ENCODE results near the gene DMWD. TPM values are rescaled to one million over a fixed set of nuclear protein-coding genes. Genes with fewer than 3 reads are reported as not detected.
"Not testable (repeated sequence)": the region's sequence is repeated elsewhere in the genome, so short reads cannot be mapped to it uniquely, and the experiment has no call there.

Gene DMWD
- total RNA-seq, 1 donor from 2014 or later, result 91.0 TPM

- no peaks in the 10 kb centered on the region for H3K27me3 Mint-ChIP-seq (ENCODE audit: unreplicated experiment)
- no peak overlapping the region for H3K4me3 Mint-ChIP-seq (ENCODE audit: unreplicated experiment)
- no peak overlapping the region for H3K27ac Mint-ChIP-seq (ENCODE audit: unreplicated experiment)
- H3K4me1 Mint-ChIP-seq (ENCODE audit: unreplicated experiment), result peaks cover 8% of the 10 kb centered on the region
- no peak for TF ChIP-seq CTCF (IDR thresholded peaks at IDR 0.05)
- no peaks in the 10 kb centered on the region for H3K9me3 Mint-ChIP-seq (ENCODE audit: unreplicated experiment)
- H3K36me3 Mint-ChIP-seq (ENCODE audit: unreplicated experiment), result no peaks in the 10 kb centered on the region
- DNase-seq (ENCODE audit: extremely low spot score, unreplicated experiment), result no peak
Measured at GRCh38 chr19:45754323-45754722, 38.3 kb downstream of the DMWD start.

GRCh38 chr19:45753548-45753947, 39.1 kb downstream of the DMWD start:
- Mint-ChIP-seq H3K4me1 (ENCODE audit: unreplicated experiment) (peaks cover 8% of the 10 kb centered on the region), H3K4me3 (ENCODE audit: unreplicated experiment) (no peak overlapping the region), H3K27me3 (ENCODE audit: unreplicated experiment) (no peaks in the 10 kb centered on the region), H3K9me3 (ENCODE audit: unreplicated experiment) (no peaks in the 10 kb centered on the region), H3K27ac (ENCODE audit: unreplicated experiment) (no peak overlapping the region), H3K36me3 (ENCODE audit: unreplicated experiment) (no peaks in the 10 kb centered on the region)
- no peak for TF ChIP-seq CTCF (IDR thresholded peaks at IDR 0.05)
- DNase-seq (ENCODE audit: extremely low spot score, unreplicated experiment), result no peak

- Mint-ChIP-seq H3K9me3 (ENCODE audit: unreplicated experiment) (no peaks in the 10 kb centered on the region), H3K27me3 (ENCODE audit: unreplicated experiment) (no peaks in the 10 kb centered on the region), H3K4me1 (ENCODE audit: unreplicated experiment) (peaks cover 6% of the 10 kb centered on the region), H3K36me3 (ENCODE audit: unreplicated experiment) (no peaks in the 10 kb centered on the region), H3K4me3 (ENCODE audit: unreplicated experiment) (no peak overlapping the region), H3K27ac (ENCODE audit: unreplicated experiment) (no peak overlapping the region)
- TF ChIP-seq CTCF (IDR thresholded peaks at IDR 0.05), result no peak
- DNase-seq (ENCODE audit: extremely low spot score, unreplicated experiment), result no peak
Measured at GRCh38 chr19:45752639-45753038, 40.0 kb downstream of the DMWD start.

- H3K36me3 Mint-ChIP-seq (ENCODE audit: unreplicated experiment); DNase-seq (ENCODE audit: extremely low spot score, unreplicated experiment); H3K27me3 Mint-ChIP-seq (ENCODE audit: unreplicated experiment); H3K27ac Mint-ChIP-seq (ENCODE audit: unreplicated experiment); H3K9me3 Mint-ChIP-seq (ENCODE audit: unreplicated experiment); H3K4me3 Mint-ChIP-seq (ENCODE audit: unreplicated experiment); H3K4me1 Mint-ChIP-seq (ENCODE audit: unreplicated experiment): not testable (repeated sequence)
Measured at GRCh38 chr19:45751483-45751882, 41.2 kb downstream of the DMWD start.

GRCh38 chr19:45747513-45747912, 45.1 kb downstream of the DMWD start:
- no peak for DNase-seq (ENCODE audit: extremely low spot score, unreplicated experiment)
- H3K27me3 Mint-ChIP-seq (ENCODE audit: unreplicated experiment), result no peaks in the 10 kb centered on the region
- TF ChIP-seq CTCF (IDR thresholded peaks at IDR 0.05), result no peak
- no peak overlapping the region for H3K4me3 Mint-ChIP-seq (ENCODE audit: unreplicated experiment)
- no peaks in the 10 kb centered on the region for H3K9me3 Mint-ChIP-seq (ENCODE audit: unreplicated experiment)
- no peaks in the 10 kb centered on the region for H3K36me3 Mint-ChIP-seq (ENCODE audit: unreplicated experiment)
- peaks cover 6% of the 10 kb centered on the region for H3K4me1 Mint-ChIP-seq (ENCODE audit: unreplicated experiment)
- no peak overlapping the region for H3K27ac Mint-ChIP-seq (ENCODE audit: unreplicated experiment)

GRCh38 chr19:45746866-45747265, 45.8 kb downstream of the DMWD start:
- Mint-ChIP-seq H3K36me3 (ENCODE audit: unreplicated experiment) (no peaks in the 10 kb centered on the region), H3K27me3 (ENCODE audit: unreplicated experiment) (peaks cover 3% of the 10 kb centered on the region), H3K4me3 (ENCODE audit: unreplicated experiment) (no peak overlapping the region), H3K27ac (ENCODE audit: unreplicated experiment) (no peak overlapping the region), H3K9me3 (ENCODE audit: unreplicated experiment) (no peaks in the 10 kb centered on the region), H3K4me1 (ENCODE audit: unreplicated experiment) (peaks cover 6% of the 10 kb centered on the region)
- no peak for DNase-seq (ENCODE audit: extremely low spot score, unreplicated experiment)
- no peak for TF ChIP-seq CTCF (IDR thresholded peaks at IDR 0.05)
